ENCODE data around the gene SPATA32. TPM values are rescaled to one million over a fixed set of nuclear protein-coding genes. Genes with fewer than 3 reads are reported as not detected.

SPATA32 gene
- total and polyA plus RNA-seq, 2 donors from 2014 or later = not detected

DNA sequence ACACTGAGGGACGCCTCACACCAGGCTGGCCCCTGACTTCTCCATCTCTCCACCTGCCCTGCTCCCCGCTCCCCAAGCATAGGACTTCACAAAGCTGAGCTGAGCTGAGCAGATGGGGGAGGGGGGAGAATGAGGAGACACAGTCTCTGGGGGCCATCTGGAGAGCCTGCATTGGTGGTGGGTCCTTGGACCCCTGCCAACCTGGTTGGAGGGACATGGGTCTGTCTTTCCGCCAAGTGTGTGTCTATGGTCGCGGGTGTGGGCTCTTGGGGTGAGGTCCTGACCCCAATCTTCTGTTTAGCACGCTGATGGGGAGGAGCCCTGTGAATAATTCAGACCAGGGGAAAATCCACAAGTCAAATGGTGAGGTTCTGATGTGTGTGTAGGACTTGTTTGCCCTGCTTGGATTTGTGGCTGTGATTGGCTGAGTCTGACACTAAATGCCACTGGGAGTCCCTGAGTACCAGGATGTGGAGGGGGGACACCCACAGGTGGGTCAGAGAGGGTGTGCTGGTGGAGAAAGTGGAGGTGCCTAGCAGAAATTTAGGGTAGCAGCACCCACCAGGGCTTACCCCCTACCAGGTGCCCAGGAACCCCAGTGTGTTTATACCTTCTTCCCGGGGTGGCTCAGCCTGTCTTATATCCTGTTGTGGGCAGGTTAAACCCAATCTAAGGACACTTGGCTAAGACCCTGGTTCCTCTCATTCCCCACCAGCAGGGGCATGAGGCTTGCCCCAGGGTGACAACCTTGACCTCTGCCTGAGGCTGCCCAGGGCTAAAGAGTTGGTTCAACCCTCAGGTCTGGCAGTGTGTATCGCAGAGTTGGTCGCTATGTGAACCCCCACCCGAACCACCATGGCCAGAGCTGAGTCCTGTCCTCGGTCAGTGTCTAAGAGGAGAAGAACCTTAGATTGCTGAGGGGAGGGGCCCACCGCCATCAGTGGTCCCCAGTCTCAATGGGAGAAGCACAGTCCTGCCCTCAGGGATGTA lies 38.1 kb downstream of the SPATA32 start:
- FAIRE-seq (no peak), DNase-seq (peak in 1 of 5 donors; percentile 62)
- H3K9me3 ChIP-seq (ENCODE audit: control insufficient read depth in 2 of 3, insufficient read depth in 1 of 3, low read length in 3 of 3) = no peaks in the 10 kb centered on the region
- H3K9ac ChIP-seq (ENCODE audit: low read length in 3 of 3) = no peak overlapping the region
- no peaks in the 10 kb centered on the region for H3K36me3 ChIP-seq (ENCODE audit: control insufficient read depth in 2 of 3, insufficient read depth in 3 of 3, low read length in 3 of 3)
- intact Hi-C loops (cut with DNase I) = loop anchor here (10.0 kb wide), 1 partner anchor 161 kb away; no protein-coding TSS in a partner anchor
- H3K4me1 ChIP-seq (ENCODE audit: control insufficient read depth in 2 of 3, insufficient read depth in 2 of 3, low read depth in 1 of 3, low read length in 3 of 3) = peaks cover 0 to 2% (median 0%) of the 10 kb centered on the region in 3 donors
- H3K4me3 ChIP-seq (ENCODE audit: low read length in 3 of 3) = no peak overlapping the region
- H3K27me3 ChIP-seq (ENCODE audit: control insufficient read depth, insufficient read depth, low read length) = no peaks in the 10 kb centered on the region
- TF ChIP-seq, protein P1, sequence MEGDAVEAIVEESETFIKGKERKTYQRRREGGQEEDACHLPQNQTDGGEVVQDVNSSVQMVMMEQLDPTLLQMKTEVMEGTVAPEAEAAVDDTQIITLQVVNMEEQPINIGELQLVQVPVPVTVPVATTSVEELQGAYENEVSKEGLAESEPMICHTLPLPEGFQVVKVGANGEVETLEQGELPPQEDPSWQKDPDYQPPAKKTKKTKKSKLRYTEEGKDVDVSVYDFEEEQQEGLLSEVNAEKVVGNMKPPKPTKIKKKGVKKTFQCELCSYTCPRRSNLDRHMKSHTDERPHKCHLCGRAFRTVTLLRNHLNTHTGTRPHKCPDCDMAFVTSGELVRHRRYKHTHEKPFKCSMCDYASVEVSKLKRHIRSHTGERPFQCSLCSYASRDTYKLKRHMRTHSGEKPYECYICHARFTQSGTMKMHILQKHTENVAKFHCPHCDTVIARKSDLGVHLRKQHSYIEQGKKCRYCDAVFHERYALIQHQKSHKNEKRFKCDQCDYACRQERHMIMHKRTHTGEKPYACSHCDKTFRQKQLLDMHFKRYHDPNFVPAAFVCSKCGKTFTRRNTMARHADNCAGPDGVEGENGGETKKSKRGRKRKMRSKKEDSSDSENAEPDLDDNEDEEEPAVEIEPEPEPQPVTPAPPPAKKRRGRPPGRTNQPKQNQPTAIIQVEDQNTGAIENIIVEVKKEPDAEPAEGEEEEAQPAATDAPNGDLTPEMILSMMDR (IDR thresholded peaks at IDR 0.05; ENCODE audit: borderline replicate concordance, extremely low read depth, insufficient read depth) = no peak
- peak overlapping the region in 1 of 2 donors; percentile 14 for H3K27ac ChIP-seq (ENCODE audit: low read depth in 2 of 2, low read length in 2 of 2)

DNA sequence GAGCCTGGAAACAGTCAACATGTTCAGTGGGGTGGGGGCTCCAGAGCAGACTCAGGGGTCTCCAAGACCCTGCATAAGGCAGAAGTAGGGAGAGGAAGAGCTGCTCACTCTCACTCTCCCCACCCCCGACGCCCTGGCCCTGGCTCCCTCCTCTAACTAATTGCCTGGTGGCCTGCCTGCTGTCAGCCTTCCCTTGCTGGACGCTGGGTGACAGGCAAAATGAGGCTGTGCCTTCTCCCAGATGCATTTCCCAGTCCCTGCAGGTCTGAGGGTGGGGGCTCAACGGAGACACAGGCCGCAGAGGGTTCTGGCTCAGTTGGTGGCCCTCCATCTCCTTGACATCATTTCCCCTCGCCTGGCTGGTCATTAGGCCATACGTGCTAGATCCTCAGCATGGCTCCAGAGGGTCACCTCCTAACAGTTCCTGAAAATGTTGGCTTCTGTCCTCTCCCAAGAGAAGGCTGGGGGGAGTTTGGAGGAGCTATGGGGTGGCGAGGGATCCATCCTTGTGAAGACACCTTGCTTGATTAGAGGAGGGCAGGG lies 38.8 kb downstream of the SPATA32 start:
- H3K9ac ChIP-seq (ENCODE audit: low read length in 3 of 3) = no peak overlapping the region
- no peak for FAIRE-seq
- H3K9me3 ChIP-seq (ENCODE audit: control insufficient read depth in 2 of 3, insufficient read depth in 1 of 3, low read length in 3 of 3) = no peaks in the 10 kb centered on the region
- TF ChIP-seq, protein P1 (IDR thresholded peaks at IDR 0.05; ENCODE audit: borderline replicate concordance, extremely low read depth, insufficient read depth) = no peak
- intact Hi-C loops (cut with DNase I) = loop anchor here (10.0 kb wide), 1 partner anchor 162 kb away; no protein-coding TSS in a partner anchor
- no peaks in the 10 kb centered on the region for H3K27me3 ChIP-seq (ENCODE audit: control insufficient read depth, insufficient read depth, low read length)
- DNase-seq = peak in 1 of 5 donors; percentile 44
- no peak overlapping the region for H3K27ac ChIP-seq (ENCODE audit: low read depth in 2 of 2, low read length in 2 of 2)
- H3K4me1 ChIP-seq (ENCODE audit: control insufficient read depth in 2 of 3, insufficient read depth in 2 of 3, low read depth in 1 of 3, low read length in 3 of 3) = no peaks in the 10 kb centered on the region
- H3K4me3 ChIP-seq (ENCODE audit: low read length in 3 of 3) = no peak overlapping the region
- H3K36me3 ChIP-seq (ENCODE audit: control insufficient read depth in 2 of 3, insufficient read depth in 3 of 3, low read length in 3 of 3) = no peaks in the 10 kb centered on the region

DNA sequence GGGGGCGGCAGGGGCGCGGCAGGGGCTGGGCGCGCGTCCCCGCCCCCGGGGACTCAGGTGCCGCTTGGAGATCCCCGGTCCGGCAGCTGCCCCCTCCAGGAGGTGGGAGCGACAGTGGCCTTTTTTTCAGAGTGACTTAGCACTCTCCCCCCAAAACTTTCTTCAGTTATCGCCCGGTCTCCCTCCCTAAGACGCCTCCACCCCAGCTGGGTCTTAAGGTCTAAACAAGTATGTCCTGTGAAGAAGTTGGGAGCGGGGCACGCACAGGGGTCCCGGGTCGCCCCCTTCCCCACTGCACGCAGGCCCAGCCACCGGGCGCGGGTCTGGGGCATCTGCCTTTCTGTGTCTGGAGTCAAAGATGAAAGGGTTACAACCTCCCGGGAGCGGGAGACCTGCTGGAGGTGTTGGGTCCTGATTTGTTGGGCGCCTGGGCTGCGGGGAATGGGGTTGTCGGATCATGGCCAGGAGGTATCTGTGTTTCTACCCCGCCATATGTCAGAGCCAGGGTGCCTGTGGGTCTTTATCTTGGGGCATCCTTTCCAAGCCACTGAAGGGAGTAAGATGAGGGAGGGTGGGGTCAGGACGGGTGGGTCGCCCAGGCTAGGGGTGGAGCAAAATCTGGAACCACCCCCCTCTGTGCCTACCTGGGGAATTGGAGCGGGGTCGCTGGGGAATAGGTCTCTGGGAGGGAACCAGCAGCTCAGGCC lies 39.5 kb downstream of the SPATA32 start:
- Histone ChIP-seq H3K4me1 (ENCODE audit: control insufficient read depth in 2 of 3, insufficient read depth in 2 of 3, low read depth in 1 of 3, low read length in 3 of 3) (no peaks in the 10 kb centered on the region), H3K27ac (ENCODE audit: low read depth in 2 of 2, low read length in 2 of 2) (peak overlapping the region in 1 of 2 donors; percentile 3), H3K9ac (ENCODE audit: low read length in 3 of 3) (no peak overlapping the region), H3K9me3 (ENCODE audit: control insufficient read depth in 2 of 3, insufficient read depth in 1 of 3, low read length in 3 of 3) (no peaks in the 10 kb centered on the region), H3K27me3 (ENCODE audit: control insufficient read depth, insufficient read depth, low read length) (no peaks in the 10 kb centered on the region), H3K4me3 (ENCODE audit: low read length in 3 of 3) (peak overlapping the region in 1 of 3 donors; percentile 32), H3K36me3 (ENCODE audit: control insufficient read depth in 2 of 3, insufficient read depth in 3 of 3, low read length in 3 of 3) (no peaks in the 10 kb centered on the region)
- DNase-seq (peak in 1 of 5 donors; percentile 50), FAIRE-seq (no peak)
- intact Hi-C loops (cut with DNase I) = loop anchor here (10.0 kb wide), 1 partner anchor 162 kb away; no protein-coding TSS in a partner anchor
- TF ChIP-seq, protein P1 (IDR thresholded peaks at IDR 0.05; ENCODE audit: borderline replicate concordance, extremely low read depth, insufficient read depth) = no peak
